B cell (primary cell): Measurements from ENCODE around the gene ARSI. TPM values are rescaled to one million over a fixed set of nuclear protein-coding genes. Genes with fewer than 3 reads are reported as not detected.

ENCODE experiments used
- ATAC-seq: fragments of 200-7000 bp; cut with Tn5 transposase; one replicate; pipeline ENCODE4 v1.10.0; 2021; ENCODE audit warnings: low read depth, mild to moderate bottlenecking, moderate number of reproducible peaks, moderate library complexity
- CTCF ChIA-PET: fragments of 350-600 bp; sonication (Branson Sonifier 250); formaldehyde crosslinking; loops from one replicate; lab custom pipeline; 2021; ENCODE audit warnings: antibody characterized with exemption, inconsistent platforms; lab: Charles Lee
- POLR2A ChIA-PET: fragments of 350-600 bp; sonication (Branson Sonifier 250); formaldehyde crosslinking; loops from one replicate; lab custom pipeline; 2021; ENCODE audit warnings: antibody characterized with exemption; lab: Charles Lee
- DNase-seq: peaks from one replicate; pipeline ENCODE4 v3.0.0; 2013
- H2AFZ ChIP-seq: 2 replicates; pipeline ENCODE4 v1.6.1; 2012; ENCODE audit warnings: mild to moderate bottlenecking, low read depth, low read length; ENCODE audit not compliant: insufficient read depth, poor library complexity, severe bottlenecking
- H3K27ac ChIP-seq, 2 donors: 1 replicate in 1 of 2; 2 replicates in 1 of 2; pipeline ENCODE4 v1.5.1; 2012 to 2013; ENCODE audit warnings: low read length in 2 of 2, mild to moderate bottlenecking in 2 of 2, moderate library complexity in 1 of 2
- H3K27me3 ChIP-seq, 4 experiments: fragments of 200-600 bp in 1 of 4; sonication (generic) in 1 of 4; replicated peaks in 1 of 4; 1 replicate in 2 of 4; 2 replicates in 2 of 4; pipeline versions ENCODE4 v1.6.1 to v1.7.0; 2013 to 2016; ENCODE audit warnings: low read length in 3 of 4, mild to moderate bottlenecking in 2 of 4, mixed read lengths in 1 of 4, moderate library complexity in 1 of 4; ENCODE audit not compliant: insufficient read depth in 4 of 4, control insufficient read depth in 3 of 4; ENCODE audit errors: control extremely low read depth in 1 of 4
- H3K36me3 ChIP-seq, 2 experiments: replicated peaks in 1 of 2; 1 replicate in 1 of 2; 2 replicates in 1 of 2; pipeline versions ENCODE4 v1.6.1 to v1.7.1; 2013; ENCODE audit warnings: low read length in 1 of 2; ENCODE audit not compliant: insufficient read depth in 2 of 2, control insufficient read depth in 1 of 2; ENCODE audit errors: control extremely low read depth in 1 of 2, extremely low read depth in 1 of 2
- H3K4me1 ChIP-seq, 2 donors: fragments of 200-600 bp in 1 of 2; sonication (generic) in 1 of 2; 1 replicate in 1 of 2; 2 replicates in 1 of 2; pipeline versions ENCODE4 v1.5.1 to v1.6.1; 2013 to 2017; ENCODE audit warnings: low read length in 2 of 2; ENCODE audit not compliant: control insufficient read depth in 2 of 2, insufficient read depth in 2 of 2
- H3K4me2 ChIP-seq: replicated peaks from 2 replicates; pipeline ENCODE3; 2012; ENCODE audit warnings: mild to moderate bottlenecking, low read depth, low read length; ENCODE audit not compliant: poor library complexity, severe bottlenecking
- H3K4me3 ChIP-seq, 5 experiments: fragments of 200-600 bp in 1 of 5; sonication (generic) in 1 of 5; 1 replicate in 3 of 5; 2 replicates in 2 of 5; pipeline versions ENCODE4 v1.5.1 to v1.7.0; 2011 to 2016; ENCODE audit warnings: low read length in 4 of 5, mild to moderate bottlenecking in 4 of 5, low read depth in 2 of 5, control low read depth in 1 of 5, moderate library complexity in 1 of 5; ENCODE audit not compliant: insufficient read depth in 1 of 5; ENCODE audit errors: control extremely low read depth in 1 of 5, extremely low read depth in 1 of 5
- H3K79me2 ChIP-seq: fragments of 200-600 bp; sonication (generic); one replicate; pipeline ENCODE4 v1.6.0; 2016; ENCODE audit warnings: low read length; ENCODE audit not compliant: control insufficient read depth, insufficient read depth
- H3K9ac ChIP-seq: fragments of 200-600 bp; sonication (generic); 2 replicates; pipeline ENCODE4 v1.6.1; 2017; ENCODE audit warnings: mild to moderate bottlenecking, low read length, moderate library complexity
- H3K9me3 ChIP-seq, 3 donors: one replicate each; pipeline versions ENCODE4 v1.6.1 to v1.7.1; 2013; ENCODE audit warnings: low read length in 2 of 3; ENCODE audit not compliant: control insufficient read depth in 2 of 3, insufficient read depth in 1 of 3; ENCODE audit errors: control extremely low read depth in 1 of 3
- H4K20me1 ChIP-seq: 2 replicates; pipeline ENCODE4 v1.6.0; 2012; ENCODE audit warnings: mild to moderate bottlenecking, low read length; ENCODE audit not compliant: insufficient read depth, control insufficient read depth, poor library complexity, severe bottlenecking
- H3K27ac Mint-ChIP-seq: one replicate; pipeline ENCODE4 v1.8.0; 2021; ENCODE audit warnings: mixed read lengths
- H3K27me3 Mint-ChIP-seq: one replicate; pipeline ENCODE4 v1.8.0; 2021; ENCODE audit warnings: mixed read lengths
- H3K4me1 Mint-ChIP-seq: one replicate; pipeline ENCODE4 v1.8.0; 2021; ENCODE audit warnings: mixed read lengths
- H3K4me3 Mint-ChIP-seq: one replicate; pipeline ENCODE4 v1.8.0; 2021; ENCODE audit warnings: mixed read lengths
- H3K9me3 Mint-ChIP-seq: one replicate; pipeline ENCODE4 v1.8.0; 2022; ENCODE audit warnings: mixed read lengths; ENCODE audit not compliant: insufficient read depth
- EZH2 ChIP-seq: IDR thresholded peaks from 2 replicates; pipeline ENCODE4 v1.6.1; 2012; ENCODE audit warnings: borderline replicate concordance, low read depth, mild to moderate bottlenecking, moderate library complexity, low read length; ENCODE audit not compliant: insufficient read depth, poor library complexity, severe bottlenecking
- WGBS: methylation state at CpG from one replicate; pipeline ENCODE4 v1.1.5; 2013; ENCODE audit warnings: missing lambda C conversion rate; ENCODE audit not compliant: insufficient coverage; 5-methylcytosine and 5-hydroxymethylcytosine counted together
- intact Hi-C: fragments of 100-400 bp; cut with micrococcal nuclease; formaldehyde crosslinking; loops from one replicate; pipeline ENCODE4 v1.10.0; 2022
- polyA plus RNA-seq: library from polyadenylated mRNA; depleted of rRNA; stranded (reverse); fragments of >200 nt; gene quantifications from 2 replicates; pipeline ENCODE4 v1.2.3, GENCODE V29; 2012
- total RNA-seq, 2 donors: library from RNA; stranded (reverse); fragments of 120-200 nt in 1 of 2; gene quantifications; 1 replicate in 1 of 2; 2 replicates in 1 of 2; pipeline versions ENCODE4 v1.2.3 to v1.2.4, GENCODE V29; 2013 to 2022
- TF ChIP-seq, protein P1 (sequence below): fragments of 200-600 bp; IDR thresholded peaks from one replicate; pipeline ENCODE4 v1.8.0; 2022; ENCODE audit warnings: antibody characterized with exemption, mild to moderate bottlenecking

ARSI gene
- total and polyA plus RNA-seq, 2 donors (not counting 1 experiment from before 2014, with no cell fraction given): not detected

DNA sequence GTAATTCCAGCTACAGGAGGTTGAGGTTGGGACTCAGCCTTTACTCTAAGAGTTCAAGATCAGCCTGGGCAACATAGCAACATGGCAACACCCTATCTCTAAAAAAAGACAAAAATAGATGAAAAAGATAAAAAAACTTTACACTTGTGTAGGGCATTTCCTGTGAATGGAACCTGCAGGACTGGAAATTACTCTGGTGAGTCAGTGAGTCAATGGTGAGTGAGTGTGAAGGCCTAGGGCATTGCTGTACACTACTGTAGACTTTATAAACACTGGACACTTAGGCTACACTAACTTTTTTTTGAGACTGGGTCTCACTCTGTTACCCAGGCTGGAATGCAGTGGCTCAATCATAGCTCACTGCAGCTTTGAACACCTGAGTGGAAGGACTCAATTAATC is 19.5 kb upstream of the ARSI start:
- ATAC-seq (no peak), DNase-seq (no peak)
- Histone ChIP-seq H3K4me3 (no peak overlapping the region), H3K4me2 (no peak overlapping the region), H3K36me3 (no peaks in the 10 kb centered on the region), H3K4me1 (no peaks in the 10 kb centered on the region), H3K79me2 (no peaks in the 10 kb centered on the region), H3K9ac (no peak overlapping the region), H3K27me3 (no peaks in the 10 kb centered on the region), H2AFZ (no peak overlapping the region), H3K27ac (no peak overlapping the region), H4K20me1 (no peaks in the 10 kb centered on the region), H3K9me3 (no peaks in the 10 kb centered on the region)
- ChIA-PET POLR2A (no interaction called here), CTCF (interaction anchor here (1.5 kb wide), 1 partner anchor 29 kb away, joined by 3 read pairs; no protein-coding TSS in a partner anchor)
- intact Hi-C loops: no loop called here
- Mint-ChIP-seq H3K4me3 (no peak overlapping the region), H3K9me3 (no peaks in the 10 kb centered on the region), H3K27ac (no peak overlapping the region), H3K27me3 (peaks cover 6% of the 10 kb centered on the region), H3K4me1 (no peaks in the 10 kb centered on the region)
- no peak for TF ChIP-seq EZH2
- TF ChIP-seq, protein P1, sequence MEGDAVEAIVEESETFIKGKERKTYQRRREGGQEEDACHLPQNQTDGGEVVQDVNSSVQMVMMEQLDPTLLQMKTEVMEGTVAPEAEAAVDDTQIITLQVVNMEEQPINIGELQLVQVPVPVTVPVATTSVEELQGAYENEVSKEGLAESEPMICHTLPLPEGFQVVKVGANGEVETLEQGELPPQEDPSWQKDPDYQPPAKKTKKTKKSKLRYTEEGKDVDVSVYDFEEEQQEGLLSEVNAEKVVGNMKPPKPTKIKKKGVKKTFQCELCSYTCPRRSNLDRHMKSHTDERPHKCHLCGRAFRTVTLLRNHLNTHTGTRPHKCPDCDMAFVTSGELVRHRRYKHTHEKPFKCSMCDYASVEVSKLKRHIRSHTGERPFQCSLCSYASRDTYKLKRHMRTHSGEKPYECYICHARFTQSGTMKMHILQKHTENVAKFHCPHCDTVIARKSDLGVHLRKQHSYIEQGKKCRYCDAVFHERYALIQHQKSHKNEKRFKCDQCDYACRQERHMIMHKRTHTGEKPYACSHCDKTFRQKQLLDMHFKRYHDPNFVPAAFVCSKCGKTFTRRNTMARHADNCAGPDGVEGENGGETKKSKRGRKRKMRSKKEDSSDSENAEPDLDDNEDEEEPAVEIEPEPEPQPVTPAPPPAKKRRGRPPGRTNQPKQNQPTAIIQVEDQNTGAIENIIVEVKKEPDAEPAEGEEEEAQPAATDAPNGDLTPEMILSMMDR: no peak

GRCh38 chr5:150321784-150322183 is 19.1 kb upstream of the ARSI start:
- H3K27ac ChIP-seq: no peak overlapping the region

More at GRCh38 chr5:150321784-150322183, 19.1 kb upstream of the ARSI start:
- DNase-seq (no peak), ATAC-seq (no peak)
- intact Hi-C loops: no loop called here
- no peak overlapping the region for H3K4me3 Mint-ChIP-seq
- no peaks in the 10 kb centered on the region for H4K20me1 ChIP-seq
- peaks cover 6% of the 10 kb centered on the region for H3K27me3 Mint-ChIP-seq
- H3K9ac ChIP-seq: no peak overlapping the region
- H3K27ac Mint-ChIP-seq: no peak overlapping the region
- no peaks in the 10 kb centered on the region for H3K4me1 ChIP-seq
- no peaks in the 10 kb centered on the region for H3K27me3 ChIP-seq
- WGBS: no CpG with 5 or more reads among the region's 1 CpG
- no peak overlapping the region for H2AFZ ChIP-seq
- H3K4me2 ChIP-seq: no peak overlapping the region
- TF ChIP-seq, protein P1: no peak
- no peak for TF ChIP-seq EZH2
- no peaks in the 10 kb centered on the region for H3K4me1 Mint-ChIP-seq
- CTCF ChIA-PET: interaction anchor here (1.5 kb wide), 1 partner anchor 29 kb away, joined by 3 read pairs; no protein-coding TSS in a partner anchor
- no peaks in the 10 kb centered on the region for H3K79me2 ChIP-seq
- H3K4me3 ChIP-seq: no peak overlapping the region
- POLR2A ChIA-PET: no interaction called here
- no peaks in the 10 kb centered on the region for H3K9me3 ChIP-seq
- no peaks in the 10 kb centered on the region for H3K9me3 Mint-ChIP-seq
- no peaks in the 10 kb centered on the region for H3K36me3 ChIP-seq
